Inflammatory macrophage treated with lipopolysaccharide for 4 hours (primary cell): ENCODE data around the gene IL17C.

Experiments
- DNase-seq: peaks from one replicate; pipeline ENCODE4 v3.0.0-alpha.2; 2020

Gene IL17C

DNA sequence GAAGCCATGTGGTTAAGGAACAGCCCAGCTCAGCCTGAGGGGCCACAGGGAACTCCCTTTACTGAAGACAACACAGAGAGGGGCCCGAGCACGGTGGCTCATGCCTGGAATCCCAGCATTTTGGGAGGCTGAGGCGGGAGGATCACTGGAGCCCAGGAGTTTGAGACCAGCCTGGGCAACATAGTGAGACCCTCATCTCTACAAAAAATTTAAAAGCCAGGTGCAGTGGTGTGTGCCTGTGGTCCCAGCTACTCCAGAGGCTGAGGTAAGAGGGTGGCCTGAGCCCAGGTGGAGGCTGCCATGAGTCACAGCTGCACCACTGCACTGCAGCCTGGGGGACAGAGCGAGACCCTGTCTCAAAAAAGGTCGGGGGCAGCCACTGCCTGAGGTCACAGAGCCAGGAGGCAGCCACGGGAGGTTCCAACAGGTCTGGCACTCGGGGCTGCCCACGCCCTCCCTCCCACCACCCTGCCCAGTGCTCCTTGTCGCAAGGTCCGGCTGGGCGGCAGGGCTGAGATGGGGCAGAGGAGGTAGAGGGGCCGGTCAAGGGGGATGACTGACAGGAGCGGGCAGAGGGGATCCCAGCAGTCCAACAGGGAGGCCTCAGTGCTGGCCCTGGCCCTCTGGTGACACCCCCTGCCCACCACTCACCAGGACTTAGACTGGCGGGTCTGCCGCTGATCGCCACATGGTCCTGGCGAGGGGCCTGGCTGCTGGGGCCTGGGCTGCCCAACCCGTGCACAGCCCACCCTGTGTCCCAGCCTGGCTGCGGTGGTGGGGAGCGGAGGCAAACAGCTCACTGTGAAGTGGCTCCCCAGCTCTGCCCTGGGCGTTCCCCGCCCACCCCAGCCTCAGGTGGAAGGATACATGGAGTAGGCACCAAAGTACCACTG lies 9.1 kb downstream of the IL17C start:
- DNase-seq: no peak

GRCh38 chr16:88649195-88649923 lies 11.0 kb downstream of the IL17C start:
- no peak for DNase-seq

- DNase-seq: peak; percentile 69
Observed at GRCh38 chr16:88649924-88650748, 11.8 kb downstream of the IL17C start.

DNA sequence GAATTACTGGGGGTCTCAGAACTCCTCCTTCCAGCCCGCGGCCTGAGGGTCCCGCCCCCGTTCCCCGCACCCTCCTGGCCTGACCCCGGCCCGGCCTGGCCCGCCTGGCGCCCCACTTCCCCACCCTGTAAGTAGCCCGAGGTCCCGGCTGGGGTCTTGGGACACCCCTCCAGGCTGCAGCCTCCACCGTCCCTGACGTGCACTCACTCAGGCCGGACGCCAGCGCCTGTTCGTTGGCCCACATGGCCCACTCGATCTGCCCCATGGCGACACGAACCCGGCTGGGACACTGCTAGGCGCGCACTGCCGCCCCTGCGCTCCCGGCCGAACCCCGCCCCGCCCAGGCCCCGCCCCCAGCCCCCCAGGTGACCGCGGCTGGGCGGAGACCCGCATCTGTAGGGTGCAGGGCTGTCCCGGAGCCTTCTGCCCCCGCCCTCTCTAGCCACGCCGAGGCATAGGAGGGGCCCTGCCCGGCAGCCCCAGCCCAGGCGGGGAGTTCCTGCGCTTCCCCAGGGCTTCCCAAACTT lies 12.4 kb downstream of the IL17C start, which contains the start of gene CYBA:
Gene CYBA (minus strand): TSS at position 305 of the 527 bp plus-strand sequence. CDS start 40 bp downstream, at position 265.
- peak; percentile 92 for DNase-seq

GRCh38 chr16:88651276-88651988 lies 13.1 kb downstream of the IL17C start:
- DNase-seq: peak; percentile 95

- DNase-seq: no peak
Observed at GRCh38 chr16:88651989-88652761, 13.8 kb downstream of the IL17C start.

DNA sequence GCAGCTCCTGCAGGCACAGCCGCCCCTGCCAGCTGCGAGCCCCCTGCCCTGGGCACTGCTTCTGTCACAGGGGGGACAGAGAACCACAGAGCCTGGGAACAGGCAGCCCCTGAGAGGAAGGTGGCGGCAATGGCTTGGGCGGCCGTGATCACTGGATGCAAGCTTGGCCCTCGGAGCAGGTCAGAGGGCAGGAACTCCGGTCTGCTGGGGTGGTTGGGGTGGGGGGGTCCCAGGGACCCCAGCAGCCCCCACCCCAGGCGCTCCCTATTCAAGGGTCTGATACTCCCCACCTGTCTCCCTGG lies 14.3 kb downstream of the IL17C start:
- no peak for DNase-seq

GRCh38 chr16:88653101-88653500 lies 14.7 kb downstream of the IL17C start:
- DNase-seq: no peak

GRCh38 chr16:88653596-88654362 lies 15.4 kb downstream of the IL17C start:
- DNase-seq: no peak

GRCh38 chr16:88654363-88655052 lies 16.1 kb downstream of the IL17C start:
- no peak for DNase-seq

DNA sequence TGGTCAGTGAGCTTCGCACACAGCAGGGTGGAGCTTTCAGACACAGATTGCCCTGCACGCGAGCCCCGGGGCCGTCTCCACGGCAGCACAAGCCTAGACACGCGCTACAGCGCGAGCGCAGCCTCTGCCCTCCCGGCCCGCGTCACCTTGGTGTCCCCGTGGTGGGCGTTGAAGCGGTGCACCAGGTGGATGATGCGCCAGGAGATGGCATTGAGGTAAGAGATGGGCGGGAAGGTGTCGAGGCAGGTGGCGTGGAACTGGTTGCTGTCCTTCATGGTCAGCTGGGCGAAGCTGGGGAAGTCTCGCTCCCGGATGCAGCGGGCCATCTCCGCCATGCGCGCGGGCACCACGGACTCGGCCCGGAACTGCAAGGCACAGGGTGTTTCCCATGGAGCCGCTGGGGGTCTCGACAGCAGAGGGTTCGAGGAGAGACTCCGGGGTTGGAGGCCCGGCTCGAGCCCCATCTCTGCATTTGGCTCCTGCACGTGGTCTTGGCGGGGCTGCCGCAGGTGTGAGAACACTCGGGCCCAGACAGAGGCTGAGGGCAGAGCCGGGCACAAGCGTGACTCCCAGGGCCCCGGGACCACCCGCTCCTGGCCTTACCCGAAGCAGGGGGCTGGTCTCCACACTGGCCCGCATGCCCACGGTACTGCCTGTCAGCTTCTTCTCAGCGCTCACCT lies 16.8 kb downstream of the IL17C start:
- no peak for DNase-seq

GRCh38 chr16:88655733-88656281 lies 17.4 kb downstream of the IL17C start:
- DNase-seq: no peak

GRCh38 chr16:88656291-88656980 lies 18.1 kb downstream of the IL17C start:
- DNase-seq: no peak

DNA sequence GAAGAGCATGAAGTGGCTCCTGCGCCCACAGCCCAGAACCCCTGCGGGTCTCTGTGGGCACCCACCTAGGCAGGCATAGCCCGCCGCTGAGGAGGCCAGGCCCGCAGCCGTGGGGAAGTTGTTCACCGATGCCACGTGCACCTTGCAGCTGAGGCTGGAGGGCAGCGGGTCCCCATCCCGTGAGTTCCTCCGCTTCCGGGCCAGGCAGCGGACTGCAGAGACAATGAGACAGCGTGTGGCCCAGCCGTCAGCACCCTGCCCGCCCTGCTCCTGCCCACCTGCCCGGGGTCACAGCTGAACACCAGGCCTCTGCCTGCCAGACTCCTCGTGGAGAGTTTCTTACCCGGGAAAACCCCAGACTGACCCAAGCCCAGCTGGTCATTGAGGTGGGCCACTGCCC lies 19.0 kb downstream of the IL17C start:
- no peak for DNase-seq

- DNase-seq: no peak
Observed at GRCh38 chr16:88658714-88659113, 20.3 kb downstream of the IL17C start.

- no peak for DNase-seq
Observed at GRCh38 chr16:88659160-88659559, 20.8 kb downstream of the IL17C start.

DNA sequence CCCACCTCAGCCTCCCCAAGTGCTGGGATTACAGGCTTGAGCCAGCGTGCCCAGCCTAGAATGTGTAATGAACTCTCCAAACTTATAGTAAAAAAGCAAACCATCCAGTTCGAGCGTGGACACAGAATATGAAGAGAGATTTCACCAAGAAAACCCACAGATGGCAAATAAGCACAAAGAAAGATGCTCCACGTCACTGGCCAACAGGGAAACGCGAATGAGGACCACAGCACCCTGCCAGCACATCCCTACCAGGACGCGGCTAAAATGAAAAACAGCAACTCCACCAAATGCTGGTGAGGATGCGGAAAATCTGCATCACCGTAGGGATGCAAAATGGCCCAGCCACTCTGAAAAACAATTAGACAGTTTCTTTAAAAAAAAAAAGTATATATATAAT lies 23.1 kb downstream of the IL17C start:
- no peak for DNase-seq

DNA sequence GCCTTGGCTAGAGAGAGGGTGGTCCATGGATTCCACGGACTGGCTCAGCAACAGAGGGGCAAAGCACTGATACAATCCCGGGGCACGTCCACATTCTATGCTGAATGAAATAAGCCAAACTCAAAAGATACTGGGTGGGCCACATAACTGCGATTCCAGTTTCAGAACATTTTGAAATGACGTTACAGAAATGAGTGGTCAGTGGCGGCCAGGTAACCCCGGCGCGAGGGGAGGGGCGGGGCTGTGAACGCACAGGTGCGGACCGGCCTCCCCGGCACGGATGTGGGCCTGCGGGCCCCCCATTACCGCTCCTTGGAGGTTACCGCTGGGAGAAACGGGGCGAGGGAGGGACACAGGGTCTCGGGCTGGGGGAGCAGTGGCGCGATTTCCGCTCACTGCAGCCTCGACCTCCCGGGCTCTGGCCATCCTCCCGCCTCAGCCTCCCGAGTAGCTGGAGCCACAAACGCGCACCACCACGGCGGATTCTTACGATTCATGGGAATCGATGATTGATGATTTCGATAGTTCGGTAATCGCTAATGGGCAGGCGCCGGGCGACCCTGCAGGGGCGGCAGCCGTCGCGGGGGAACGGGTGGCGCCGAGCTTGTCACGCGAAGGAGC lies 24.0 kb downstream of the IL17C start:
- DNase-seq: no peak
